Measurements from ENCODE around the gene PRR11. TPM values are rescaled to one million over a fixed set of nuclear protein-coding genes. Genes with fewer than 3 reads are reported as not detected.
"Not testable (repeated sequence)": the region's sequence is repeated elsewhere in the genome, so short reads cannot be mapped to it uniquely, and the experiment has no call there.

Gene PRR11
- total and polyA plus RNA-seq, 4 donors, result 0.13 to 2.9 (median 1.2) TPM

DNA sequence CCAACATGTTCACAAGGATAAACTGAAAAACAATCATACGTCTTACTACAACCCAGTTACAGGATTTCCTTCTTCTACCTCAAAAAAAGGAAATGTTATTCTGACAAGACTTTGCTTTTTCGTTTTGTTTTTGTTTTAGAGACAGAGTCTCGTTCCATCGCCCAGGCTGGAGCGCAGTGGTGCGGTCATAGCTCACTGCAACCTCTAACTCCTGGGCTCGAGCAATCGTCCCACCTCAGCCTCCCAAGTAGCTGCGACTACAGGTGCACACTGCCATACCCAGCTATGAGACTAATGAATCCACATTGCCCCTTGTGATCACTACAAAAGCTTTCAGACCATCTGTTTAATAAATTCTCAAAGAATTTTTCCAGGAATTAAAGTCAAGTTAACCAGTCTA lies 40.1 kb upstream of the PRR11 start:
- no peaks in the 10 kb centered on the region for H3K36me3 ChIP-seq (ENCODE audit: control insufficient read depth in 1 of 2, insufficient read depth in 2 of 2, low read length in 1 of 2)
- no peaks in the 10 kb centered on the region for H3K27me3 ChIP-seq (ENCODE audit: control insufficient read depth in 1 of 2, insufficient read depth in 2 of 2, low read length in 1 of 2)
- H3K4me3 ChIP-seq (ENCODE audit: low read length in 2 of 2), result no peak overlapping the region
- H3K27ac ChIP-seq (ENCODE audit: low read depth in 1 of 2, low read length in 2 of 2), result no peak overlapping the region
- intact Hi-C loops (cut with DNase I), result no loop called here
- WGBS, 2 donors, result 93 to 95% methylated on average over 9 of the region's 9 CpGs
- DNase-seq (no peak), ATAC-seq (ENCODE audit: low FRiP score) (no peak)
- no peaks in the 10 kb centered on the region for H3K4me1 ChIP-seq (ENCODE audit: control insufficient read depth in 1 of 2, insufficient read depth in 2 of 2, low read length in 2 of 2)
- H3K9me3 ChIP-seq (ENCODE audit: control insufficient read depth, low read length), result no peaks in the 10 kb centered on the region

DNA sequence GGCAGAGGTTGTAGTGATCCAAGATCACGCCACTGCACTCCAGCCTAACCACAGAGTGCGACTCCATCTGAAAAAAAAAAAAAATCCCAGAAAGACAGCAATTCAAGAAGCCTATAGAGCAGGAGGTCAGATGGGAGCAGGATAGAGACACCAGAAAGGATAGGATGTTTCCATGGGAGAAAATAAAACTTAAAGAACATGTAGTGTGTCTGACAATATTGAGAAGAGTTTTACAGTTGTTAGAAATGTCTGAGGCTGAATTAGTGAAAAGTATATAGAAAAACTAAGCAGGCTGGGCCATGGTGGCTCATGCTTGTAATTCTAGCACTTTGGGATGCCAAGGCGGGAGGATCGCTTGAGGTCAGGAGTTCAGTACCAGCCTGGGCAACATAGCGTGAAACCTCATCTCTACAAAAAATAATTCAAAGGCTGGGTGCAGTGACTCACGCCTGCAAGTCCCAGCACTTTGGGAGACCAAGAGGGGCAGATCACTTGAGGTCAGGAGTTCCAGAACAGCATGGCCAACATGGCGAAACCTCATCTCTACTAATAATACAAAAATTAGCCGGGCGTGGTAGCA lies 33.6 kb upstream of the PRR11 start:
- ATAC-seq (ENCODE audit: low FRiP score), result no peak
- DNase-seq, result no peak
- no peak overlapping the region for H3K27ac ChIP-seq (ENCODE audit: low read depth in 1 of 2, low read length in 2 of 2)
- WGBS, 2 donors, result 96 to 97% methylated on average over 9 of the region's 9 CpGs
- H3K36me3 ChIP-seq (ENCODE audit: control insufficient read depth in 1 of 2, insufficient read depth in 2 of 2, low read length in 1 of 2), result no peaks in the 10 kb centered on the region
- H3K27me3 ChIP-seq (ENCODE audit: control insufficient read depth in 1 of 2, insufficient read depth in 2 of 2, low read length in 1 of 2), result no peaks in the 10 kb centered on the region
- no peak overlapping the region for H3K4me3 ChIP-seq (ENCODE audit: low read length in 2 of 2)
- no peaks in the 10 kb centered on the region for H3K9me3 ChIP-seq (ENCODE audit: control insufficient read depth, low read length)
- intact Hi-C loops (cut with DNase I), result no loop called here
- no peaks in the 10 kb centered on the region for H3K4me1 ChIP-seq (ENCODE audit: control insufficient read depth in 1 of 2, insufficient read depth in 2 of 2, low read length in 2 of 2)

DNA sequence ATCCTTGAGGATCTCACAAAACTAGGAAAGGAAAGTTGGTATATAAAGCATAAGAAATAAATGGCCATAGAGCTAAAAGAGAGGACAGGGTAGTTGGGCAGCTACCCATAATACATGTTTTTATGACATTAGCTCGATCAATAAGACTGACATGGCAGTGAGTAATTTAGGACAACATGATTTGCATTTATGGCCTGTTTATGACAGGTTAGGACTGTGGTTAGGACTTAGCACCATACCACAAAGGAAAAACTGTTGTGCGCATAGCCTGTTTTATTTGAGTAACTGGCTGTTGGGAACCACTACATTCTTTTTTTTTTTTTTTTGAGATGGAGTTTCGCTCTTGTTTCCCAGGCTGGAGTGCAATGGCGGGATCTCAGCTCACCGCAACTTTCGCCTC lies 30.9 kb upstream of the PRR11 start:
- no peak for DNase-seq
- no peak for ATAC-seq (ENCODE audit: low FRiP score)
- H3K9me3 ChIP-seq (ENCODE audit: control insufficient read depth, low read length), result no peaks in the 10 kb centered on the region
- intact Hi-C loops (cut with DNase I), result no loop called here
- H3K4me3 ChIP-seq (ENCODE audit: low read length in 2 of 2), result no peak overlapping the region
- WGBS, 2 donors, result 95% methylated on average over 6 of the region's 6 CpGs
- H3K36me3 ChIP-seq (ENCODE audit: control insufficient read depth in 1 of 2, insufficient read depth in 2 of 2, low read length in 1 of 2), result no peaks in the 10 kb centered on the region
- H3K27ac ChIP-seq (ENCODE audit: low read depth in 1 of 2, low read length in 2 of 2), result no peak overlapping the region
- H3K27me3 ChIP-seq (ENCODE audit: control insufficient read depth in 1 of 2, insufficient read depth in 2 of 2, low read length in 1 of 2), result no peaks in the 10 kb centered on the region
- no peaks in the 10 kb centered on the region for H3K4me1 ChIP-seq (ENCODE audit: control insufficient read depth in 1 of 2, insufficient read depth in 2 of 2, low read length in 2 of 2)

DNA sequence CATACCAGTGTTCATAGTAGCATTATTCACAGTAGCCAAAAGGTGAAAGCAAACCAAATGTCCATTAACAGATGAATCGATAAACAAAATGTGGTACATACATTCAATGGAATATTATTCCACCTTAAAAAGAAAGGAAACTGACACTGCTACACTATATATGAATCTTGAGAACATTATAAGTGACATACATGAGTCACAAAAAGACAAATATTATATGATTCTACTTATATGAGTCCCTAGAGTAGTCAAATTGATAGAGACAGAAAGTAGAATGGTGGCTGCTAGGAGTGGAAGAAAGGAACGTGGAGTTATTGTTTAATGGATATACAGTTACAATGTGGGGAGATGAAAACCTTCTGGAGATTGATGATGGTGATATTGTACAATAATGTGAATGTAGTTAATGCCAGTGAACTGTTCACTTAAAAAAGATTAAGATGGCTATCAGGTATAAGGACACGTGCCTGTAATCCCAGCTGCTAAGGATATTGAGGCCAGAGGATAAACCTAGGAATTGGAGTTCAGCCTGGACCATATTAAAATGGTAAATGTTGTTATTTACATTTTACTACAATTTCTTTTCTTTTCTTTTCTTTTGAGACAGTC lies 28.6 kb upstream of the PRR11 start:
- Histone ChIP-seq H3K9me3 (ENCODE audit: control insufficient read depth, low read length) (no peaks in the 10 kb centered on the region), H3K4me1 (ENCODE audit: control insufficient read depth in 1 of 2, insufficient read depth in 2 of 2, low read length in 2 of 2) (no peaks in the 10 kb centered on the region), H3K4me3 (ENCODE audit: low read length in 2 of 2) (no peak overlapping the region), H3K36me3 (ENCODE audit: control insufficient read depth in 1 of 2, insufficient read depth in 2 of 2, low read length in 1 of 2) (no peaks in the 10 kb centered on the region), H3K27ac (ENCODE audit: low read depth in 1 of 2, low read length in 2 of 2) (no peak overlapping the region), H3K27me3 (ENCODE audit: control insufficient read depth in 1 of 2, insufficient read depth in 2 of 2, low read length in 1 of 2) (no peaks in the 10 kb centered on the region)
- 62 to 76% methylated on average over 3 of the region's 3 CpGs for WGBS, 2 donors
- intact Hi-C loops (cut with DNase I), result no loop called here
- DNase-seq (no peak), ATAC-seq (ENCODE audit: low FRiP score) (no peak)

DNA sequence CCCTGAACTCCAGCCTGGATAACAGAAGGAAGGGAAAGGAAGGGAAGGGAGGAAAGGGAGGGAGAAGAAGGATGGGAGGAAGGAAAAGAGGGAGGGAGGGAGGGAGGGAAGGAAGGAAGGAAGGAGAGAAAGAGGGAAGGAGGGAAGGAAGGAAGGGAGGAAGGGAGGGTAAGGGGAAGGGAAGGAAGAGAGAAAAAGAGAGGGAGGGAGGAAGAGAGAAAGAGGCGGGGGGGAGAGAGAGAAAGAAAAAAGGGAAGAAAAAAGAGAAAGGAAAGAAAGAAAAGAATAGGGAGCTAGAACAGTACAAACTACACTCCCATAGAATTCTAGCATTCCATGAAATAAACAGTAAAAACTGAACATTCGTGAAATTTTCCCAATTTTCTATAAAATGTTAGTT lies 25.7 kb upstream of the PRR11 start:
- 50 to 74% methylated on average over 2 of the region's 2 CpGs for WGBS, 2 donors

DNA sequence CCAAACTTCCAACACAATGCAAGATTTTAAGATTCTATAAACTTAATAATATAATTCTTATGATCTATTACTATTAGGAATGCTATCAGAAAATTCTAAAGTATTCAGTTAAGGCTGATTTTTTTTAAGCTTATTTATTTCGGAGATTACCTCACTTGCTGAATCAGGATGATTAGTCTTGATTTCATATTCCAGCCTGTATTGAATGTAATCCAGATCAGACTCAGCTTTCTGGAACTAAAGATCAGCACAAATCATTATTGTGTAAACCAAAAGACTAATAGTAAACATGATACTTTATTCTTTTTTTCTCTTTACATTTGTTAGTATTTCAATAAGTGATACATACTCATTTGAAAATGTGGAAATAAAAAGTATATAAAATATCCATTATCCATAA lies 24.4 kb upstream of the PRR11 start:
- ATAC-seq (ENCODE audit: low FRiP score) (no peak), DNase-seq (no peak)
- no peaks in the 10 kb centered on the region for H3K36me3 ChIP-seq (ENCODE audit: control insufficient read depth in 1 of 2, insufficient read depth in 2 of 2, low read length in 1 of 2)
- H3K27me3 ChIP-seq (ENCODE audit: control insufficient read depth in 1 of 2, insufficient read depth in 2 of 2, low read length in 1 of 2), result no peaks in the 10 kb centered on the region
- H3K9me3 ChIP-seq (ENCODE audit: control insufficient read depth, low read length), result no peaks in the 10 kb centered on the region
- WGBS, 2 donors, result 77 to 79% methylated on average over 1 of the region's 1 CpG
- H3K27ac ChIP-seq (ENCODE audit: low read depth in 1 of 2, low read length in 2 of 2), result no peak overlapping the region
- H3K4me3 ChIP-seq (ENCODE audit: low read length in 2 of 2), result no peak overlapping the region
- intact Hi-C loops (cut with DNase I), result no loop called here
- H3K4me1 ChIP-seq (ENCODE audit: control insufficient read depth in 1 of 2, insufficient read depth in 2 of 2, low read length in 2 of 2), result no peaks in the 10 kb centered on the region

More for the DNA sequence above, 25.7 kb upstream of the PRR11 start:
- Histone ChIP-seq H3K36me3 (ENCODE audit: control insufficient read depth in 1 of 2, insufficient read depth in 2 of 2, low read length in 1 of 2) (no peaks in the 10 kb centered on the region), H3K27me3 (ENCODE audit: control insufficient read depth in 1 of 2, insufficient read depth in 2 of 2, low read length in 1 of 2) (no peaks in the 10 kb centered on the region), H3K27ac (ENCODE audit: low read depth in 1 of 2, low read length in 2 of 2) (no peak overlapping the region), H3K4me3 (ENCODE audit: low read length in 2 of 2) (no peak overlapping the region), H3K9me3 (ENCODE audit: control insufficient read depth, low read length) (no peaks in the 10 kb centered on the region), H3K4me1 (ENCODE audit: control insufficient read depth in 1 of 2, insufficient read depth in 2 of 2, low read length in 2 of 2) (no peaks in the 10 kb centered on the region)
- DNase-seq, result no peak
- intact Hi-C loops (cut with DNase I), result no loop called here
- ATAC-seq (ENCODE audit: low FRiP score), result no peak

DNA sequence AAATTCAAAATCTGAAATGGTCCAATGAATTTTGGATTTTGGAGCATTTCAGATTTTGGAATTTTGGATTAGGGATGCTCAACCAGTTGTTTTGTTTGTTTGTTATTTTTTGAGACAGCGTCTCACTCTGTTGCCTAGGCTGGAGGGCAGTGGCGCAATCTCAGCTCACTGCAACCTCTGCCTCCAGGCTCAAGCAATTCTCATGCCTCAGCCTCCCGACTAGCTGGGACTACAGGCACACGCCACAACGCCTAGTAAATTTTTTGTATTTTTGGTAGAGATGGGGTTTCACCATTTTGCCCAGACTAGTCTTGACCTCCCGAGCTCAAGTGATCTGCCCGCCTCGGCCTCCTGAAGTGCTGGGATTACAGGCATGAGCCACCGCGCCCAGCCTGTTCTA lies 17.2 kb upstream of the PRR11 start:
- H3K27ac ChIP-seq (ENCODE audit: low read depth in 1 of 2, low read length in 2 of 2); intact Hi-C loops (cut with DNase I); H3K27me3 ChIP-seq (ENCODE audit: control insufficient read depth in 1 of 2, insufficient read depth in 2 of 2, low read length in 1 of 2); ATAC-seq (ENCODE audit: low FRiP score); H3K9me3 ChIP-seq (ENCODE audit: control insufficient read depth, low read length); H3K4me3 ChIP-seq (ENCODE audit: low read length in 2 of 2); H3K4me1 ChIP-seq (ENCODE audit: control insufficient read depth in 1 of 2, insufficient read depth in 2 of 2, low read length in 2 of 2); DNase-seq; H3K36me3 ChIP-seq (ENCODE audit: control insufficient read depth in 1 of 2, insufficient read depth in 2 of 2, low read length in 1 of 2): not testable (repeated sequence)
- WGBS, 2 donors, result 93 to 95% methylated on average over 10 of the region's 10 CpGs

DNA sequence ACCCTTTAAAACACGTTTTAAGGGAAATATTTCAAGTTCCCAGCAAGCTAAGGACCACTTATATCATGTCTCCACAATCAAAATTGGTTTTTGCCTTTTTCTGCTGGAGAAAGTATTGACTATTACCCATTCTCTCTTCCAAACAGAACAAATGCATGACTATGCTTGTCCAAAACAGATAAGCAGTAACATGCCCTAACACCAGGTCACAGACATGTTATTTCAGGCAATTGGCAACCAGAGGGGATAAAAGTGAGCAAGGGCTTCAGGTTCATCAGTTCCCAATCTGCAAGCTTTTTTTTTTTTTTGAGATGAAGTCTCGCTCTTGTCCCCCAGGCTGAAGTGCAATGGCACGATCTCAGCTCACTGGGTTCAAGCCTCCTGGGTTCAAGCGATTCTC lies 15.6 kb upstream of the PRR11 start:
- intact Hi-C loops (cut with DNase I), result no loop called here
- H3K27ac ChIP-seq (ENCODE audit: low read depth in 1 of 2, low read length in 2 of 2), result no peak overlapping the region
- H3K27me3 ChIP-seq (ENCODE audit: control insufficient read depth in 1 of 2, insufficient read depth in 2 of 2, low read length in 1 of 2), result no peaks in the 10 kb centered on the region
- H3K36me3 ChIP-seq (ENCODE audit: control insufficient read depth in 1 of 2, insufficient read depth in 2 of 2, low read length in 1 of 2), result no peaks in the 10 kb centered on the region
- no peak overlapping the region for H3K4me3 ChIP-seq (ENCODE audit: low read length in 2 of 2)
- H3K4me1 ChIP-seq (ENCODE audit: control insufficient read depth in 1 of 2, insufficient read depth in 2 of 2, low read length in 2 of 2), result no peaks in the 10 kb centered on the region
- DNase-seq, result no peak
- no peaks in the 10 kb centered on the region for H3K9me3 ChIP-seq (ENCODE audit: control insufficient read depth, low read length)
- no peak for ATAC-seq (ENCODE audit: low FRiP score)
- WGBS, 2 donors, result 92 to 93% methylated on average over 4 of the region's 4 CpGs

DNA sequence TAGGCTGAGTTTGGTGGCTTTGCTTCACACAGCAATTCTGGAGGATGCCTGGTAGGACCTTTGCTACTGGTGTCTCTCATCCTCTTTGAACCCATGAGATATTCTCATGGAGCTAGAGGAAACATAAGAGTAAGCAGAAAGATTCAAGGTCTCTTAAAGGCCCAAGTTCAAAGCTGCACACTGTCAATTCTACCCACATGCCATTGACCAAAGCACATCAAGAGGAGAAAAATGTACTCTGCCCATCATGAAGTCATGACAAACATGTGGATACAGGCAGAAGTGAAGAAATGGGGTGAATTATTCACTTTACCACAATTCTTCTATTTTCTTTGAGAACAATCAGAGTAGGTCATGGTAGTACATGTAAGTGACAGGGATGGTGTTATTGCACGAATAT lies 13.7 kb upstream of the PRR11 start:
- intact Hi-C loops (cut with DNase I), result no loop called here
- Histone ChIP-seq H3K27ac (ENCODE audit: low read depth in 1 of 2, low read length in 2 of 2) (no peak overlapping the region), H3K4me1 (ENCODE audit: control insufficient read depth in 1 of 2, insufficient read depth in 2 of 2, low read length in 2 of 2) (no peaks in the 10 kb centered on the region), H3K36me3 (ENCODE audit: control insufficient read depth in 1 of 2, insufficient read depth in 2 of 2, low read length in 1 of 2) (no peaks in the 10 kb centered on the region), H3K9me3 (ENCODE audit: control insufficient read depth, low read length) (no peaks in the 10 kb centered on the region), H3K27me3 (ENCODE audit: control insufficient read depth in 1 of 2, insufficient read depth in 2 of 2, low read length in 1 of 2) (no peaks in the 10 kb centered on the region), H3K4me3 (ENCODE audit: low read length in 2 of 2) (no peak overlapping the region)
- ATAC-seq (ENCODE audit: low FRiP score) (no peak), DNase-seq (no peak)
- WGBS, 2 donors, result 95% methylated on average over 1 of the region's 1 CpG
